ENCODE measurements around the gene TCAP.
A peak's percentile ranks its signal among the peaks of the same experiment; 100 is the strongest.

TCAP gene, protein sequence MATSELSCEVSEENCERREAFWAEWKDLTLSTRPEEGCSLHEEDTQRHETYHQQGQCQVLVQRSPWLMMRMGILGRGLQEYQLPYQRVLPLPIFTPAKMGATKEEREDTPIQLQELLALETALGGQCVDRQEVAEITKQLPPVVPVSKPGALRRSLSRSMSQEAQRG

DNA sequence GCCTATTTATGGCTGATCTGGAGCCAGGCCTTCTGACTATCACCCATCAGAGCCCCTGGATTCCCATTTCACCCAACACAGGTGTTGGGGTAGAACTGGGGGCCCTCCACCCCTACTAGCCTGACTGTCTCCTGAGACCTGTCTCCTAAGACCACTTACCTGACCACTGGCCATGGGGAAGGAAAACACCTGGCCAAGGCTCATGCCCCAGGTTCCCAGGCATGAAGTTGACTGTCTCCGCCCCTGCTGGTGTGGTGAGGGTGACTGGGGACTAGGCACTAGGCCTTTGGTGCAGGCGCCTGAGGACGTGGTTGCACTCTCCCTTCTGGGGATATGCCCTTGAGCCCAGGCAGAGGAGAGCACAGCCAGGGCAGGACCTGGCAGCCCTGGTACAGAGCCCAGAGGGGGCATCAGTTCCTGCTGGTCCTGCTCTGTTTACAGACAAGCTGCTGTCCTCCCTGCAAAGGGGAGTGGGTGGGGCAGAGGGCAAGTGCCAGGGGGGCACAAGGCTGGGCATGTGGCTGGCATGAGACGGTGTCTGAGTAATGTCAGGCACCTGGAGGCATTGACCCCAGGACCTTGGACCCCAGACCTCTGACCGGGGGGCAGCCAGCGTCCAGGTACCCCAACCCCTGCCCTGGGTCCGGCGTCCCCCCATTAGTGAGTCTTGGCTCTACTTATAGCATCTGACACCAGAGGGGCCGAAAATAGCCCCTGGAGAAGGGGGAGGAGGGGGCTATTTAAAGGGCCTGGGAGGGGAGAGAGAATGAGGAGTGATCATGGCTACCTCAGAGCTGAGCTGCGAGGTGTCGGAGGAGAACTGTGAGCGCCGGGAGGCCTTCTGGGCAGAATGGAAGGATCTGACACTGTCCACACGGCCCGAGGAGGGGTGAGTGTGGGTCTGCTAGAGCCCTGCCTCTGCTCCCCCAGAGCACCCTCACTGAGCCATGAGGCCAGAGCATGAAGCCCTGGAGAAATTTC, at the start of gene TCAP:
Gene TCAP (plus strand): TSS at position 769 of the 981 bp plus-strand sequence. CDS start 11 bp downstream, at position 780.
- DNase-seq, result no peak

DNA sequence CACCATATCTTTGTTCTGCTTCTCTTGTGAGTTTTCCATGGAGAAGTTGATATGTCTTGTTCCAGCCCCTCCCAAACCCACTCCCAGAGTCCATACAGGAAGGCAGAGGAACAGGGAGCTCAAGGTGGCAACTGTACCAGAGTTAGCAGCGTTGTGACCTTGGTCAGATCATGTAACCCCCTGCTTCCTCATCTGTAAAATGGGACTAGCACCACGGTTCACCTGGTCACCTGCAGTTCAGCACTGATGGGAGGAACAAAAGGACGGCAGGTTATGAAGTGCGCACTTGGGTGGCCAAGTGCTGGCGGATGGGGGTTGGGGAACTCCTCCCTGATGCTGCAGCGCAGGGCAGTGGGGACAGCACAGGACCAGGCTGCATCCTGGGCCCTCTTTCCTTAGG, 49.7 kb upstream of the TCAP start:
- no peak for DNase-seq

DNA sequence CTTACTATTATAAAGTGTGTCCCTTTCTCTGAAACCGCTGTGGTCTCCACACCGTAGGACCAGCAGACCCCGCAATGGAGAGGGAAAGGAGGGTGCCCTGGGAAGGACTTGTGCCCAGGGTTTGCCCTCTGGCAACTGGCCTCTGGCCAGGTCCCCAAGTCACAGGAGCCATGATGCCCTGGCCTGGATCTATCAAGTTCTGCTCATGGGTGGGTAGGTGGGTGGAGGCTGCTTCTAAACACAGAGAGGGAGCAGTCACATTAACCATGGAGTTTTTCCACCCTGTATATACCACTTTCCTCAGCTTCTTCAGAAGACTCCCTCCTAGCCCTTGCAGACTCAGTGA, 48.1 kb upstream of the TCAP start:
- DNase-seq, result no peak

DNA sequence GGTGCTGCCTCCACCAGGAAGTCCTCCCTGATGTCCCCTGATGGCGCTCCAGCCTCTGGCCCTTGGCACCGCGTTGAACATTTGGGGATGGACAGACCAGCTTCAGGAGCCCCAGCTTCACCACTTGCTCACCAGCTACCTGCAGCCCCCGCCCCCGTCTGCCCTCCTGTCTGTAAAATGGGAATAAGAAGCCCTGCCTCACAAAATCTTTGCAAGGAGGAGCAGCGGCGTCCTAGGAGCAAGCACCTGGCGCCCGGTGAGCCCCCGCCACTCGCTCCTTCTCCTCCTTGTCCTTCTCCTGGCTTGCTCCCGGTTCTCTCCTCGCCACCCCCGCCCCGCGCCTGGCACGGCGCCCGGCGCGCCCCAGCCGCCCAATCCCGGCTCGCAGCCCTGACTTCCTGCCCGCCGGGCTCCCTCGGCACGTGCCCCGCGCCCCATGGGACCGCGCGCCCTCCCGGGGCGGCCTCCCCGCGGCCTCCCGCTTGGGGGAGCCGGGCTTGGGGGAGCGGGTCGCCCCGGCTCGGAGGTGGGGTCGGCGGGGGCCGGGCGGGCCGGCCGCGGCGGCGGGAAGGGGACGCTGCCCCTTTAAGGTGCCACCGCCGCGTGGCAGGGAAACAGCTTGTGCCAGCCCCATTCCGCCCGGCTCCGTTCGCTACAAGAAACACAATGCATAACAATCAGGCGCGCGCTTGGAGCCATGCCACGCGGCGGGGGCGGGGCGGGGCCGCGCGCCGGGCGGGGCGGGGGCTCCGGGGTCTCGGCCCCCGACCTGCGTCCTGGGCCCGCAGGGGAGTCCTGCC, 47.5 kb upstream of the TCAP start:
- DNase-seq, result peak; percentile 62

DNA sequence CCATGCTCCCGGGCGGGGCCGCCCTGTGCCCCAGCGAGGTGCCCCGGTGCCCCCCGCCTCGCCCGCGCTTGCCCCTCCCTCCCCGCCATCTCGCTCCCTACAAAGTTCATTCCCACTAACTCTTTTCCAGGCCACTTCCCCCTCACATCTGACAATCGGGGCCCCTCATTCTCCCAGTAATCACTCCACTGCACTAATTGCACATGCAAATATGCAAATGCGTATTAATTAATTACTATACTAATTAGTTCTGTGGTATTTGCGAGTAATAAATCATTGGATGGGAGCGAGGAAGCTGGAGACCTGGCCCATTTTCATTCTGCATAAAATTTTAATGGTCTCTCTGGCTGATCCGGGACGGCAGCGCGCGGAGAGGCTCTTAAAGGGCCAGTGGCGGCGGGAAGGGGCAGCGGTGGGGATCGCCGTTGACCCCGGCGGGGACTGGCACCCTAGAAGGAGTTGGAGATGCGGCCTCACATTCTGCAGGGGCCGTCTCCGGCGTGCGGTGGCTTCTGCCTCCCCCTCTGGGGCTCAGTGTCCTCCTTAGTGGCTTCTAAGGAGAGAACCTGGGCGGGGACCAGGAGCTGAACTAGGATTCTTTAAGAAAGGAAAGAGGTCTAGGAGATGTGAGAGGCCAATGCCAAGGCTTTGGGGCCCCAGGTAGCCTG, 46.8 kb upstream of the TCAP start:
- no peak for DNase-seq

DNA sequence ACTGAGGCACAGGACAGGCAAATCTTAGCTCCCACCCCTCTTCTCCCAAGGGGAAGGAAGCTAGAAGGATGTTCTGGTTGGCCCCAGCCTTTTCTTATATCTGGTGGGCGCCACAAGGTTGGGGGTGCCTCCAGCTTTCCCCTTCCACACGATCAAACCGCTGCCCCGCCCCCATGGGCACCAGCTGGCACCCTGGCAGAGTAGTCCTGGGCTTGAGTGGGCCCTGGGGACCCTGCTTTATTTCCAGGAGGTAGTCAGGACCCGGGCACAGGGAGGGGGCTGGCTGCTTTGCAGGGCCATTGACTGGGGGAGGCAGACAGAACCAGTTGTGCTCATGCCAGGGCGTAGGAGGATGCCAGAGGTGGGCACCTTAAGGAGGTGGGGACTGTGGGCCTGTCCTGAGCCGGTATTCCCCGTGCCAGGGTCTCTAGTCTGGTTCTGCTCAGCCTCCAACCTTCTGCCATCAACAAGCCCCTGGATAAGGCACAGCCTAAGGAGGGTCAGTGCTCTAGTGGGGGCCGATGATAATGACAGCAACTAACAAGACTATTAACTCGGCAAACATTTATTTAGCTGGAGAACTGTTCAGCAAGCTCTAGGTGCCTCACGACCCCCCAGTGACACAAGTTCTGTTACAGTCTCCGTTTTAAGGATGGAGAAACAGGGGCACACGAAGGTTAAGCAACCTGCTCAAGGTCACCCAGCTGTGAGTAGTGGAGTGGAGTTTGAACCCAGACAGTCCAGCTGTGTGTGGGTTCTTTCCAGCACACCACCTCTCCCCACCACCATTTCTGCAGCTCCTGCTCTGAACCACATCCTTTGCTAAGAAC, 46.0 kb upstream of the TCAP start:
- DNase-seq, result no peak

DNA sequence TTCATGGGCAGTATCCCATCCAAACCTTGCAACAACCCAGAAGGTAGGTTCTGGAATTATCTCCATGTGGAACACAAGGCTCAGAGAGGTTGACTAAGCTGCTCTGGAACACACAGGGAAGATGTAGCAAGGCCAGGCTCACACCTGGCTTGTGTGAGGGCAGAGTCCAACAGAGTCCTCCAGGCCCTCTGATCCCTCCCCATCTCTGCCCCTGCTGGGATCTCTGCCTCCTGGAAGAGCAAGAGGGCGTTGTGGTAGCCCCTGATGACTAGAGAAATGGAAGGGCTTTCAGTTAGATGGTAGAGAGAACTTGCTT, 45.4 kb upstream of the TCAP start:
- no peak for DNase-seq

DNA sequence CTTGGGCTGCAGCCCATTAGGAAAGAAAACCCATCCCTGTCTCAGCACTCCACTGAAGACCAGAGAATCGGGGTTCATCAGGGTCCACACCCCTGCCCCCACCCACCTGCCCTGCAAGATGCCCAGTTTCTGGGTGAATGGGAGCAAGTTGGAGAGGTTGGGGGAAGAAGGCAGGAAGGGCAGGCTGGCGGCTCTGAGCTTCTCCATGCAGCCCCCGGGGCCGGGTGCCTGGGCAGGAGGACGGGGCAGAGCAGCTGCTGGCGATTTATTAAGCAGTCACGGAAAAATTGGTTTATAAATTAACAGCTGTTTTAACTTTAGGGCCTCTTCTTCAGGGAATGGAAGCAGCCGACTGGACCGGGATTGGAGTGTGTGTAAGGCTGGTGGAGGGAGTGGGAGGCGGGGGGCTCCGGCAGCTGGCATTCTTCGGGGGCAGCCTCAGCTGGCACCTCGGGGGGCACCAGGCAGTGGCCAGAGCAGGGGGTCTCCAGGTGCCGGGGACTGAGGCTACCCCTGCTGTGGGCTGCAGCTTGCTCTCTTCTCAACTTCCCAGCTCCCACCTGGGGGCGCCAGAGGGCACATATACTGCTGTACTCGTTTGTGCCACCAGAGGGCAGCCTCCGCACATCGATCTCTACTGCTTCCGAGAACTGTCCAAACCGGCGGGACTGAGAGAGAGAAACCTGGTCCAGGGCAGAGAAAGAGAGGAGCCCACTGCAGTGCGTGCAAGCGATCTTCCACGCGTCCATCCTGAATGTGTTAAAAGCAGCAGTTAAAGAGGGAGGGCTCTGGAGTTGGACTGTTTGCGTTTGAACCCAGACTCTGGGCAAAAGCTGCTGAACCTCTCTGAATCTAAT, 43.4 kb upstream of the TCAP start:
- DNase-seq, result peak; percentile 91

DNA sequence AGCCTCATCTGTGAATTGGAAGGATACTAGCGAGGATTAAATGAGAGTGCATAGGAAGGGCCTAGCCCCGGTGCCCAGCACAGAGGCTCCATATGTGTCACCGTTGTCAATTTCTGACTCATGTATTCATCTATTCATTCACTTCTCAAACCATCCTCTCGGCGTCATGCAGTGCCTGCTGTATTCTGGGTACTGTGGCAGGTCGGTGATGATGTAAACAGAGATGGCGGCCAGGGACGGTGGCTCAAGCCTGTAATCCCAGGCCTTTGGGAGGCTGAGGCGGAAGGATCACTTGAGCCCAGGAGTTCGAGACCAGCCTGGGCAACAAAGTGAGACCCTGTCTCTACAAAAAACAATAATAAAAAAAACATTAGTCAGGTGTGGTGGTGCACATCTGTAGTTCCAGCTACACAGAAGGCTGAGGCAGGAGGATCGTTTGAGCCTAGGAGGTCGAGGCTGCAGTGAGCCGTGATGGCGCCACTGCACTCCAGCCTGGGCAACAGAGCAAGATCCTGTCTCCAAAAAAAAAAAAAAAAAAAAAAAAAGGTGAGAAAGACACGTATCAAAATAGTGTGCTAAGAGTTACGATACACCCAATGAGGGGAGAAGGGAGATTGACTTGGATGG, 42.7 kb upstream of the TCAP start:
- DNase-seq, result peak; percentile 71

DNA sequence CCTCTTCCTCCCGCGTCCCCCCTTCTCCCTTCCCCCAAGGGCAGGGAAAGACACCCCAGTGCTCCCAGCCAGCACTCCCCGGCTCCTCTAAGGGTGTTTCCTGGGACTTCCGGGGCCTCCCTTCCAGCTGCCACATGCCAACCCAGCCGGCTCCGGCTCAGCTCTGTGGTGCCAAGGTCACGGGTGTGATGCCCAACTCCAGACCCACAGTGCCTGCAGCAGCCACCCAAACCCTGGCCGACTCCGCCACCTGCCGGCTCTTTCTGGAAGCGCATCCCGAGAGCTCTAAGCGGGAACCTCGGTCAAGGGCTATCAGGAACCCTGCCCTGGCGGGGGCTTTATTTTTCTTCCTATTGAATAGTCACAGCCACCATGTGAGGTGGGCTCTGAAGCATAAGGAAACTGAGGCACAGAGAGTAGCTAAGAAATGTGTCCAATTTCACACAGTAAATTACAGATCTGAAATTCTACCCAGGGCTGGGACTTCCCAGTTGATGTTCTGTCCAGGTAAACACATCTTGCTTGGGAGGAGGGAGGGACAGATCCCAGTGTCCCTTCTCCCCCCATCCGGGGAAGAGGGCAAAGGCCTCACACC, 41.7 kb upstream of the TCAP start:
- DNase-seq, result peak; percentile 90

DNA sequence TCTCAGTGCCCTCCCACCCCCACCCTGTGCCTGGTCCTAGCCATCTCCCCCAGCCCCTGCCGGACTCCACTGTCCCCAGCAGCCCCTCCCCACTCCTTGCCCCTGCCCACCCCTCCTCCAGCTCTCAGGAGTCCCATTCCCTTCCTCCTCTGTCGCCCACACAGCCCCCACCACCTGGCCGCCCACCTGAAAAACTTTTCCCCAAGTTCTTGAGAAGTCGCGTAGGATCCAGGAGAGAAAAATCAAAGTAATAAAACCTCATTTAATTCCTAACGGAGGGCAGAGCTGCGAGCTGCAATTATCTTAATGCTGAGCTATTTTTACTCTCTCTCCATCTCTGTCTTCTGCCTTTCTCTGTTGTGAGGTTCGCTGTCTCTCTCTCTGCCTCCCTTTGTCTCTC, 40.8 kb upstream of the TCAP start:
- no peak for DNase-seq

DNA sequence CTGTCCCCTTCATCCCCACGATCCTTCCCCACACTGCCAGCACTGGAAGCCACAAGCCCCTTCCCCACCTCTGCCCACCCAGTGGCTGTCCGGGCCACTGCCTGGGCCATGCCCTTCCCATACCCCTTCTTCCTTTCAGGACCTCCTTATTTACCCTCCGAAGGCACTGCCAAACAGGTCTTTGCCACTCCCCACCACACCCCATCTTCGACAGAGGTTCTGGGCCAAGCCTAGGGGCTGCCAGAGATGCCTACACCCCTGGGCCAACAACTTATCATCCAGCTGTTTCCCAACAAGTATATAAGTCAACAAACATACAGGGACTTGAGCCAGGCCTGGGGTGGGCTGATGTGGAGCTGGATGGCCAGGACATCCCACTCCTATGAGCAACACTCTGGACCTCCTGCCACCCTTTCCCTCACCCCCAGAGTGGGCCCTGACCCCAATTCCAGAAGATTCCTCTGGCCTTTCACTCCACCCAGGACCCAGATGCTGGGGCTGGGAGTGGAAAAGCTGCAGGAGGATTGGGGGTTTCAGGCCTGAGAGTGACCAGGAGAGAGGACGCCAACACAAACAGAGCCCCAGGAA, 39.9 kb upstream of the TCAP start:
- no peak for DNase-seq

DNA sequence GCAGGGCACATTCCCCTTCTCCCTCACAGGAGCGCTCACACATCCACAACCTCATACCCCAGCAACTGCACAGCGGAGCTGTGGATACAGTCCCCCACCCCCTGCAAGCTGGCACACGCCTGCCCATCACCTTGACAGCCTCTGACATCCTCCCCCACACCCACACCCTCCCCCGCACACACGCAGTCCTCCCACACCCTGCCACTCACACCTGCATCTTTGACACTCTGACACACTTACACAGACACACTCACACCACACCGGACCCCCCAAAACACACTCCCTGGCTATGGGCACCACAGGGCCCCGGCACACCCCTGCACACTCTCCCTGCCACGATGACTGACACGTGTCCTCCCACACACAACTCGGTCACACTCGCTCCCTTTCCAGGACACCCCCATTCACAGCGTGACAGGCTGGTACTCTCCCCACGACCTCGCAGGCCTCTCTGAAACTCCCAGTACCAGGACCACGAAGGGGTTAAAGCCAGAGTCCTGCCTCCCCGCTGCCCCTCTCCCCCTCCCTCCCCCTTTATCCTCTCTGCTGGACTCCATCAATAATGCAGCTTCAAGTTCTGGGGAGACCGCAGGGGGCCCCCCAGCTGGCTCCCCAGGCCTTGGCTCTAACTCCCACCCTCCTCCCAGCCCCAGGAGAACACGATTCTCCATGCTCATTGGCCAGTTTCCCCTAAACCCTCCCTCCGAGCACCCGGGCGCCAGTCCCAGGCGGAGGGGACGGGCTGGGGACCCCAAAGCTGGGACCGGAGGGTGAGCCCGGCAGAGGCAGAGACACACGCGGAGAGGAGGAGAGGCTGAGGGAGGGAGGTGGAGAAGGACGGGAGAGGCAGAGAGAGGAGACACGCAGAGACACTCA, 38.7 kb upstream of the TCAP start, which contains the start of gene PPP1R1B:
Gene PPP1R1B (plus strand): TSS at position 782 of the 876 bp plus-strand sequence. CDS start 441 bp downstream, outside the sequence.
- DNase-seq, result peak; percentile 20

DNA sequence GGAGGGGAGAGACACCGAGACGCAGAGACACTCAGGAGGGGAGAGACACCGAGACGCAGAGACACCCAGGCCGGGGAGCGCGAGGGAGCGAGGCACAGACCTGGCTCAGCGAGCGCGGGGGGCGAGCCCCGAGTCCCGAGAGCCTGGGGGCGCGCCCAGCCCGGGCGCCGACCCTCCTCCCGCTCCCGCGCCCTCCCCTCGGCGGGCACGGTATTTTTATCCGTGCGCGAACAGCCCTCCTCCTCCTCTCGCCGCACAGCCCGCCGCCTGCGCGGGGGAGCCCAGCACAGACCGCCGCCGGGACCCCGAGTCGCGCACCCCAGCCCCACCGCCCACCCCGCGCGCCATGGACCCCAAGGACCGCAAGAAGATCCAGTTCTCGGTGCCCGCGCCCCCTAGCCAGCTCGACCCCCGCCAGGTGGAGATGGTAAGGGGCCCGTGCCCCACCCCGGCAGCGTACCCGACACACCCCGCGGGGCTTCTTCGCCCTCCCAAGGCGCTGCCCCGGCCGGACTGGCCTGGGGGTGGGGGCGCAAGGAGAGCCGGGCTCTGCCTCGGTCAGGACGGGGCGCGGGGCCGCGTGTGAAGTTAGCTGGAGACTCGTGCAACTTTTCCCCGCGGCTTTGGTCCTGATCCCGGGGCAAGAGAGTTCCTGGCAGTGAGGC, 38.0 kb upstream of the TCAP start:
- no peak for DNase-seq

DNA sequence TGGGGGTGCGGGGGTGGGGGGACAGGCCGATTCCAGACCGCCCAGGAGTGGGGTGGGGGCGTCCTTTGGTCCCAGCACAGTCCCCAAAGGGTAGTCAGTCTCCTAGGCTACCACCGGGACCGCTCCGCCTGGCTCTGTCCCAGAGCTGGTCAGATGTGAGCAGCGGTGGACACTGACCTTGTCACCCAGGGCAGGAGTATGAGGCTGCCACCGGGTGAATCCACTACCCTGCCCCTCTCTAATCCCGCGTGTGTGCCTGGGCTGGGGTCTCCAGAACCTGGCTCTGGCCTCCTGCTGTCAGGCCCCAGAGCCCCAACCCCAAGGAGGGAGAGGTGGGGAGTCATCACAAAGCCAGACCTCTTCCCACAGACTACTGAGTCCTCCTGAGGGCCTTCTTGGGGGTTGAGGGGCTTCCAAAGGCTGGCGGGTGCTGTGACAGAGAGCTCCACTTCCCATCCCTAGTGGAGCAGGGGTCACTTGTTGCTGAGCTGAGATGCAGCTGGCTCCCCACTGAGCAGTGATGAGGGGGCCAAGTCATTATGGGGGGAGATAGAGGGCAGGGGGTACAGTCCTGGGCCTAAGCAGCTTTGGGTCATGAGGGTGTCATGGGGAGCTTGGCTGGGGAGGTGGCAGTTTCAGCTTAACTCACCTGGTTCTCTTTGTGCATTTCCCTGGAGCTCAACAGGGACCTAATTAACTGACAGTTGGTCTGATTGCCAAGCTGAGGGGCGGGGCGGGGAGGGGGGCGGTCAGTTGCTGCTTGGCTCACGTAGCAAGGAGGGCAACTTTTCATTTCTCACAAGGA, 37.2 kb upstream of the TCAP start:
- no peak for DNase-seq

DNA sequence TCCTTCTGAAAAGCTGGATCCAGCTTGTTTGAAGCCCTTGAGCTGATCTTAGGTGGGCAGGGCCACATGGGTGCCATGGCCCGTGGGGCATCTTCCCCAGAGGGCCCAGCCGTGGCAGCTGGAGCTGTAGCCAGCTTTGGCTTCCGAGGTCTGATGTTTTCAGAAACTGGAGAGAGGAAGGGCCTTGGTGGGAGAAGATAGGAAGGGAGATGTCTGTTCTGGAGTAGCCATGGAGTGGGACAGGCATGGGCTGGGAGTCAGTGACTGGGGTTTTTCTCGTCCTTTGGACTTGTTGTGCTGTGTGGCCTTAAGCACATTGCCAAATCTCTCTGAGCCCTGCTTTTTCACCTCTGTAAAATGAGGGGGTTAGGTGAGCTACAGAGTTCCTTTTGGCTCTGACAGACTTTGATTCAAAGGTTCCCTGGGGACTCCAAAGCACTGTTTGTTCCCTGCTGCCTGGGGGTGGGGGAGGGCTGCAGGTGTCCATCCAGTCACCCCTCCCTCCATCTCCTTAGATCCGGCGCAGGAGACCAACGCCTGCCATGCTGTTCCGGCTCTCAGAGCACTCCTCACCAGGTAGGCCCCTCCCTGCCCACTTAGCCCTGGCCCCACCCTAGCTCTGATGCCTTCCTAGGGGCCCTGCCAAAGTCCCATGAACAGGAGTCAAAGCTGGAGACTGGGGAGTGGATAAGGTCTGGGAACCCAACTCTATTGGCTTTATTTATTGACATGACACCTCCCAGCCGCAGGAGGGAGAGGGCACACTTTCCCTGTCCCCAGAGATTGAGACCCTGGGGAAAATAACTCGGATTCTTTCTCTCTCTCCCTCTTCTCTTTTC, 36.3 kb upstream of the TCAP start:
- DNase-seq, result no peak
